Measurements from ENCODE around the gene DHX38. TPM values are rescaled to one million over a fixed set of nuclear protein-coding genes. Genes with fewer than 3 reads are reported as not detected.

The DHX38 gene
- total RNA-seq, 2 donors from 2014 or later = 57.8 to 72.8 TPM

- ATAC-seq (ENCODE audit: insufficient number of reproducible peaks, low FRiP score, low read depth) (no peak), DNase-seq (ENCODE audit: low spot score) (no peak)
- Histone ChIP-seq H3K4me3 (peak overlapping the region; percentile 97), H3K4me1 (ENCODE audit: control insufficient read depth in 1 of 2, low read depth in 2 of 2) (peaks cover 22 to 31% of the 10 kb centered on the region in 2 donors), H3K36me3 (peaks cover 38% of the 10 kb centered on the region), H3K27me3 (replicated peaks; ENCODE audit: insufficient read depth) (no peaks in the 10 kb centered on the region), H3K27ac (peak overlapping the region; percentile 79 to 86), H3K9me3 (no peaks in the 10 kb centered on the region)
- TF ChIP-seq CTCF (IDR thresholded peaks at IDR 0.05) = no peak
These were observed 591 bp downstream of the DHX38 start for GRCh38 chr16:72094266-72094610.

- DNase-seq (ENCODE audit: low spot score) (no peak), ATAC-seq (ENCODE audit: insufficient number of reproducible peaks, low FRiP score, low read depth) (no peak)
- Histone ChIP-seq H3K27ac (no peak overlapping the region), H3K36me3 (peaks cover 74% of the 10 kb centered on the region), H3K4me1 (ENCODE audit: control insufficient read depth in 1 of 2, low read depth in 2 of 2) (peaks cover 9 to 12% of the 10 kb centered on the region in 2 donors), H3K9me3 (no peaks in the 10 kb centered on the region), H3K4me3 (no peak overlapping the region), H3K27me3 (replicated peaks; ENCODE audit: insufficient read depth) (no peaks in the 10 kb centered on the region)
- TF ChIP-seq CTCF (IDR thresholded peaks at IDR 0.05) = no peak
These were observed 5.3 kb downstream of the DHX38 start for GRCh38 chr16:72098936-72099335.

- Histone ChIP-seq H3K27ac (no peak overlapping the region), H3K27me3 (replicated peaks; ENCODE audit: insufficient read depth) (no peaks in the 10 kb centered on the region), H3K4me1 (ENCODE audit: control insufficient read depth in 1 of 2, low read depth in 2 of 2) (peaks cover 8 to 11% of the 10 kb centered on the region in 2 donors), H3K4me3 (no peak overlapping the region), H3K36me3 (peaks cover 79% of the 10 kb centered on the region), H3K9me3 (no peaks in the 10 kb centered on the region)
- peak; percentile 48 for TF ChIP-seq CTCF (IDR thresholded peaks at IDR 0.05)
- DNase-seq (ENCODE audit: low spot score) (no peak), ATAC-seq (ENCODE audit: insufficient number of reproducible peaks, low FRiP score, low read depth) (no peak)
These were observed 5.8 kb downstream of the DHX38 start for GRCh38 chr16:72099377-72099818.

- H3K4me1 ChIP-seq (ENCODE audit: control insufficient read depth in 1 of 2, low read depth in 2 of 2) = no peaks in the 10 kb centered on the region
- H3K4me3 ChIP-seq = no peak overlapping the region
- H3K27me3 ChIP-seq (replicated peaks; ENCODE audit: insufficient read depth) = no peaks in the 10 kb centered on the region
- ATAC-seq (ENCODE audit: insufficient number of reproducible peaks, low FRiP score, low read depth) = no peak
- H3K36me3 ChIP-seq = peaks cover 94% of the 10 kb centered on the region
- no peak overlapping the region for H3K27ac ChIP-seq
- no peaks in the 10 kb centered on the region for H3K9me3 ChIP-seq
- no peak for DNase-seq (ENCODE audit: low spot score)
- TF ChIP-seq CTCF (IDR thresholded peaks at IDR 0.05) = no peak
These were observed 7.5 kb downstream of the DHX38 start for GRCh38 chr16:72101195-72101594.

GRCh38 chr16:72104905-72105304 is 11.3 kb downstream of the DHX38 start:
- H3K4me1 ChIP-seq (ENCODE audit: control insufficient read depth in 1 of 2, low read depth in 2 of 2) = no peaks in the 10 kb centered on the region
- H3K9me3 ChIP-seq = no peaks in the 10 kb centered on the region
- no peak for TF ChIP-seq CTCF (IDR thresholded peaks at IDR 0.05)
- H3K36me3 ChIP-seq = peaks cover 96% of the 10 kb centered on the region
- H3K4me3 ChIP-seq = no peak overlapping the region
- ATAC-seq (ENCODE audit: insufficient number of reproducible peaks, low FRiP score, low read depth) (no peak), DNase-seq (ENCODE audit: low spot score) (no peak)
- H3K27me3 ChIP-seq (replicated peaks; ENCODE audit: insufficient read depth) = no peaks in the 10 kb centered on the region
- no peak overlapping the region for H3K27ac ChIP-seq

Data from thoracic aorta (tissue), 2 donors.